Measurements from ENCODE around the gene NSUN7. TPM values are rescaled to one million over a fixed set of nuclear protein-coding genes. Genes with fewer than 3 reads are reported as not detected.

The NSUN7 gene
- total and polyA plus RNA-seq, 10 donors, result 0.38 to 8.1 (median 3.0) TPM

DNA sequence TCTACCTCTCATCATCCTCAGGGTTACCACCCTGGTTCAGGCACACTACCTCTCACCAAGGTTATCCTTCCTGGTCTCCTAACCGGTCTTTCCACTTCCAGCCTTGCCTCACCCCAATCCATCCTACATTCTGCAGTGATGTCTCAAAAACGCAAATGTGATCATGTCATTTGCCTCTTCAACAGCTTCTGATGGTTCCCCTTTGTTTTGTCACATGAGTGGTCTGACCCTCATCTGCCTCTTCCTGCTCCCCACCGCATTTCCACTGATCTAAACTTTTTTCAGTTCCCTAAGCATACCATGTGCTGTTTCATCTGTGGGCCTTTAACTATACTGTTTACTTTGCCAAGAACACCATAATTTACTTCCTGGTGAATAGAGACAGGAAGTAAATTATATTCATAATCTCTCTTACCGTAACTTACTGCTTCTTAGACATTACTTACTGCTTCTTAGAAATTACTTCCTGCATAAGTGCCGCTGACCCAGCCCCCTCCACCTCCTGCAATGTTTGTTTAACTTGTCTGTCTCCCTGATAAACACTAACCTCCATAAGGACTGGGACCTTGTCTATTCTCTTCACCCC is 27.1 kb upstream of the NSUN7 start:
- H3K4me1 ChIP-seq, result peaks cover 9 to 46% (median 23%) of the 10 kb centered on the region in 6 donors
- TF ChIP-seq POLR2A (IDR thresholded peaks at IDR 0.05) (peak in 1 of 3 donors; percentile 9), POLR2AphosphoS5 (IDR thresholded peaks at IDR 0.05) (peak in 1 of 3 donors; percentile 48)
- TF ChIP-seq, protein P1, sequence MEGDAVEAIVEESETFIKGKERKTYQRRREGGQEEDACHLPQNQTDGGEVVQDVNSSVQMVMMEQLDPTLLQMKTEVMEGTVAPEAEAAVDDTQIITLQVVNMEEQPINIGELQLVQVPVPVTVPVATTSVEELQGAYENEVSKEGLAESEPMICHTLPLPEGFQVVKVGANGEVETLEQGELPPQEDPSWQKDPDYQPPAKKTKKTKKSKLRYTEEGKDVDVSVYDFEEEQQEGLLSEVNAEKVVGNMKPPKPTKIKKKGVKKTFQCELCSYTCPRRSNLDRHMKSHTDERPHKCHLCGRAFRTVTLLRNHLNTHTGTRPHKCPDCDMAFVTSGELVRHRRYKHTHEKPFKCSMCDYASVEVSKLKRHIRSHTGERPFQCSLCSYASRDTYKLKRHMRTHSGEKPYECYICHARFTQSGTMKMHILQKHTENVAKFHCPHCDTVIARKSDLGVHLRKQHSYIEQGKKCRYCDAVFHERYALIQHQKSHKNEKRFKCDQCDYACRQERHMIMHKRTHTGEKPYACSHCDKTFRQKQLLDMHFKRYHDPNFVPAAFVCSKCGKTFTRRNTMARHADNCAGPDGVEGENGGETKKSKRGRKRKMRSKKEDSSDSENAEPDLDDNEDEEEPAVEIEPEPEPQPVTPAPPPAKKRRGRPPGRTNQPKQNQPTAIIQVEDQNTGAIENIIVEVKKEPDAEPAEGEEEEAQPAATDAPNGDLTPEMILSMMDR (IDR thresholded peaks at IDR 0.05 in 8 of 11, conservative IDR thresholded peaks at IDR 0.05 in 3 of 11), result no peak
- H3K27me3 ChIP-seq (replicated peaks in 1 of 7), result no peaks in the 10 kb centered on the region
- H3K36me3 ChIP-seq, result no peaks in the 10 kb centered on the region
- DNase-seq, result no peak
- H3K27ac ChIP-seq, result peak overlapping the region in 7 of 8 donors; percentile 1 to 83 (median 70)
- no peaks in the 10 kb centered on the region for H3K9me3 ChIP-seq
- 23 to 34% (median 26%) methylated on average over 5 of the region's 5 CpGs for WGBS, 5 donors
- no peak overlapping the region for H3K4me3 ChIP-seq
- intact Hi-C loops (cut with DNase I; ENCODE audit: low total_unique reads), result no loop called here

DNA sequence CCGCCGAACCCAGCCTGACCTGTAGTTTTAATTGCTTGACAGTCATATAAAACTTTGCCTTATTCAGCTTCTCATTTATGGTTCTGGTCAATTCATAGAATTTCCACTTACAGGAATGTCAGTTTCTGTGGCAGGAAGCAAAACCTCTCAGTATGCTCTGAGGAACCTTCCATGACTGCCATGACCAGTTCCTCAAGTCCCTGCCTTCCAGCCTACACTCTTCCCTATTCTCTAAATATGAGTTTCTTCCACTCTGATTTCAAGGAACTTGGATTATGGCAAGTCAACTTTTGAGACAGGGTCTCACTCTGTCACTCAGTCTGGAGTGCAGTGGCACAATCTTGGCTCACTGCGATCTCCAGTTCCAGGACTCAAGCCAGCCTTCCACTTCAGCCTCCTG is 26.0 kb upstream of the NSUN7 start:
- intact Hi-C loops (cut with DNase I; ENCODE audit: low total_unique reads), result no loop called here

DNA sequence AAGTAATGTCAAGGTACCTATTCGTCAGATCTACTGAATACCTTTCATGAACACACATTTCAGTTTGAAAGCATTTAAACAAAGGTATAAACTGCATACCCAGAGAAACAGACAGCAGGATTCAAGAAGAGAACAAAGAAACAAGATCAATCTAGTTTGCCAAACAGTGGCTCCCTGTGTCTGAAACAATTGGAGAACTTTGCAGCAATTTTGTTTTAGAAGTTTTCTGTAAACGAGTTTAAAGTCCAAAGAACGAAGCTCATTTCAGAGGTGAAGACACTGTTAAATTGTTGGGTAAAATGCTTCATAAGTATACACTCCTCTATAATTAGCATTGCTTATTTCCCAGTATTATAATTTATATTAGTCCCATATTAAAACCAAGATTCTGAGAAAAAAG is 21.4 kb upstream of the NSUN7 start:
- Histone ChIP-seq H3K4me1 (peaks cover 12 to 45% (median 23%) of the 10 kb centered on the region in 6 donors), H3K27me3 (replicated peaks in 1 of 7) (no peaks in the 10 kb centered on the region), H3K4me3 (no peak overlapping the region), H3K27ac (no peak overlapping the region), H3K36me3 (no peaks in the 10 kb centered on the region), H3K9me3 (no peaks in the 10 kb centered on the region)
- WGBS, 5 donors, result 74 to 91% (median 87%) methylated on average over 3 of the region's 3 CpGs
- intact Hi-C loops (cut with DNase I; ENCODE audit: low total_unique reads), result no loop called here
- TF ChIP-seq POLR2AphosphoS5 (IDR thresholded peaks at IDR 0.05) (no peak), POLR2A (IDR thresholded peaks at IDR 0.05) (no peak)
- TF ChIP-seq, protein P1 (IDR thresholded peaks at IDR 0.05 in 8 of 11, conservative IDR thresholded peaks at IDR 0.05 in 3 of 11), result no peak
- DNase-seq, result no peak

More for the DNA sequence above, 26.0 kb upstream of the NSUN7 start:
- no peaks in the 10 kb centered on the region for H3K9me3 ChIP-seq
- TF ChIP-seq, protein P1 (IDR thresholded peaks at IDR 0.05 in 8 of 11, conservative IDR thresholded peaks at IDR 0.05 in 3 of 11), result no peak
- no peak for TF ChIP-seq POLR2A (IDR thresholded peaks at IDR 0.05)
- no peak for DNase-seq
- no peak overlapping the region for H3K4me3 ChIP-seq
- 92 to 98% (median 96%) methylated on average over 3 of the region's 3 CpGs for WGBS, 5 donors
- no peaks in the 10 kb centered on the region for H3K27me3 ChIP-seq (replicated peaks in 1 of 7)
- peak overlapping the region in 6 of 8 donors; percentile 15 to 83 (median 73) for H3K27ac ChIP-seq
- no peaks in the 10 kb centered on the region for H3K36me3 ChIP-seq
- H3K4me1 ChIP-seq, result peaks cover 9 to 44% (median 23%) of the 10 kb centered on the region in 6 donors

DNA sequence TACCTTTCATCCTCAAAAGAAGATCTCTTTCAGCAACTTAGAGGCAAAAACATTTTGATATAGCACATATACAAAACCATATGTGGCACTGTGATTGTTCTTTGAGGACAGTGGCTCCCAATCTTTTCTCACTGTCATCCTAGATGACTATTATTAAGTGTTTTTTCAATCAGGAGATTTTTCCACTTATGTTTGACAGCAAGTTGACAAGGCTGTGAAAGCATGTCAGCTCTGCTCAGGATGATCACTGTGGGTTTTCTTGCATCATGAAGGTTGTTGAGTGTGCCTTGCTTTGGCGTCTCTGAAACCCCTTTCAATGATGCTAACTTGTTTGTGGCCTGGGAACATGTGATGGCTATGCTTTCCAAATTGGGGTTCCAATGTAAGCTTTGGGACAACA is 20.2 kb upstream of the NSUN7 start:
- no peaks in the 10 kb centered on the region for H3K27me3 ChIP-seq (replicated peaks in 1 of 7)
- H3K4me3 ChIP-seq, result no peak overlapping the region
- H3K4me1 ChIP-seq, result peaks cover 10 to 49% (median 19%) of the 10 kb centered on the region in 6 donors
- intact Hi-C loops (cut with DNase I; ENCODE audit: low total_unique reads), result no loop called here
- TF ChIP-seq, protein P1 (IDR thresholded peaks at IDR 0.05 in 8 of 11, conservative IDR thresholded peaks at IDR 0.05 in 3 of 11), result no peak
- no peak for TF ChIP-seq POLR2AphosphoS5 (IDR thresholded peaks at IDR 0.05)
- no peak for TF ChIP-seq POLR2A (IDR thresholded peaks at IDR 0.05)
- no peaks in the 10 kb centered on the region for H3K36me3 ChIP-seq
- no peaks in the 10 kb centered on the region for H3K9me3 ChIP-seq
- DNase-seq, result no peak
- peak overlapping the region in 6 of 8 donors; percentile 39 to 91 (median 88) for H3K27ac ChIP-seq
- WGBS, 5 donors, result 61 to 88% (median 74%) methylated on average over 1 of the region's 1 CpG

Data from spleen (tissue), 11 donors.